GM15510 (cell line): ENCODE data around the gene TRIM17.

ENCODE experiments used
- POLR2A ChIP-seq: IDR thresholded peaks from 3 replicates; pipeline ENCODE4 v1.6.1; 2011; ENCODE audit warnings: borderline replicate concordance; ENCODE audit not compliant: insufficient read length; ENCODE audit errors: extremely low read depth

The TRIM17 gene

GRCh38 chr1:228374711-228375577 is 41.7 kb downstream of the TRIM17 start:
- TF ChIP-seq POLR2A, result no peak

GRCh38 chr1:228373681-228374571 is 42.7 kb downstream of the TRIM17 start:
- no peak for TF ChIP-seq POLR2A

- TF ChIP-seq POLR2A, result no peak
Measured at GRCh38 chr1:228373004-228373680, 43.5 kb downstream of the TRIM17 start.

GRCh38 chr1:228372183-228373003 is 44.3 kb downstream of the TRIM17 start:
- TF ChIP-seq POLR2A, result no peak

GRCh38 chr1:228371741-228372182 is 44.9 kb downstream of the TRIM17 start:
- no peak for TF ChIP-seq POLR2A

- no peak for TF ChIP-seq POLR2A
Measured at GRCh38 chr1:228370941-228371740, 45.5 kb downstream of the TRIM17 start.

- TF ChIP-seq POLR2A, result no peak
Measured at GRCh38 chr1:228370439-228370940, 46.2 kb downstream of the TRIM17 start.

GRCh38 chr1:228369608-228370438 is 46.8 kb downstream of the TRIM17 start:
- TF ChIP-seq POLR2A, result no peak

GRCh38 chr1:228368801-228369607 is 47.7 kb downstream of the TRIM17 start:
- TF ChIP-seq POLR2A, result no peak

- no peak for TF ChIP-seq POLR2A
Measured at GRCh38 chr1:228367798-228368791, 48.6 kb downstream of the TRIM17 start.

GRCh38 chr1:228366866-228367741 is 49.6 kb downstream of the TRIM17 start:
- no peak for TF ChIP-seq POLR2A
